ENCODE data around the gene ATP23.

- TF ChIP-seq CTCF (IDR thresholded peaks at IDR 0.05; ENCODE audit: insufficient read depth, low read depth, low read length), result no peak
- TF ChIP-seq EZH2 (IDR thresholded peaks at IDR 0.05; ENCODE audit: insufficient read depth, low read length), result no peak
Observed at GRCh38 chr12:57894399-57895292, 46.7 kb upstream of the ATP23 start.

Data from astrocyte (in vitro differentiated cells and primary cell).